Stomach (tissue), 9 donors: ENCODE results near the gene NFE2L2. TPM values are rescaled to one million over a fixed set of nuclear protein-coding genes. Genes with fewer than 3 reads are reported as not detected.

ENCODE experiments used
- DNase-seq, 2 donors: peaks; one replicate each; pipeline versions ENCODE4 v3.0.0 to v3.0.0-alpha.2; 2013 to 2019
- H3K27ac ChIP-seq, 5 donors: fragments of 200-600 bp in 4 of 5; sonication (generic) in 4 of 5; one replicate each; pipeline ENCODE4 v1.5.1; 2013 to 2019; ENCODE audit warnings: mild to moderate bottlenecking in 1 of 5, moderate library complexity in 1 of 5
- H3K27me3 ChIP-seq, 3 donors: fragments of 200-600 bp; sonication (generic); one replicate each; pipeline ENCODE4 v1.5.1; 2017 to 2019; ENCODE audit warnings: mixed run types in 1 of 3
- H3K36me3 ChIP-seq, 4 donors: fragments of 200-600 bp; sonication (generic); 1 replicate in 3 of 4; 2 replicates in 1 of 4; pipeline ENCODE4 v1.5.1; 2016 to 2019
- H3K4me1 ChIP-seq, 4 donors: fragments of 200-600 bp; sonication (generic); one replicate each; pipeline ENCODE4 v1.5.1; 2016 to 2019
- H3K4me3 ChIP-seq, 4 donors: fragments of 200-600 bp; sonication (generic) in 3 of 4; one replicate each; pipeline ENCODE4 v1.5.1; 2016 to 2019; ENCODE audit warnings: mild to moderate bottlenecking in 1 of 4
- H3K9me3 ChIP-seq, 4 donors: fragments of 200-600 bp; sonication (generic); one replicate each; pipeline ENCODE4 v1.5.1; 2016 to 2019
- EP300 ChIP-seq: sonication (generic); formaldehyde crosslinking; IDR thresholded peaks from one replicate; pipeline ENCODE4 v1.6.1; 2017; ENCODE audit warnings: antibody characterized with exemption
- POLR2A ChIP-seq, 4 donors: fragments of 450-650 bp; IDR thresholded peaks; one replicate each; pipeline ENCODE4 v1.6.1; 2016; ENCODE audit warnings: antibody characterized with exemption in 4 of 4, control low read depth in 2 of 4, mild to moderate bottlenecking in 1 of 4, moderate library complexity in 1 of 4
- POLR2AphosphoS5 ChIP-seq, 3 donors: sonication (generic); formaldehyde crosslinking; IDR thresholded peaks; one replicate each; pipeline ENCODE4 v1.6.1; 2016; ENCODE audit warnings: antibody characterized with exemption in 3 of 3
- WGBS, 5 donors: extraction: QIAGEN DNeasy Blood & Tissue Kit in 3 of 5; methylation state at CpG; one replicate each; pipeline versions ENCODE4 v1.1.5 to v1.1.7; 2013 to 2018; 5-methylcytosine and 5-hydroxymethylcytosine counted together
- intact Hi-C: fragments of 100-400 bp; cut with DNase I; formaldehyde crosslinking; loops from one replicate; pipeline ENCODE4 v1.15.1; 2023; ENCODE audit warnings: low total_unique reads
- polyA plus RNA-seq, 3 donors: library from polyadenylated mRNA; stranded (reverse); fragments of 200-250 nt; gene quantifications; one replicate each; pipeline ENCODE4 v1.2.3, GENCODE V29; 2013
- total RNA-seq, 5 donors: library from RNA; depleted of rRNA; stranded (reverse); fragments of >200 nt; gene quantifications; one replicate each; pipeline versions ENCODE4 v1.1.0 to v1.2.3, GENCODE V29; 2014 to 2016
- TF ChIP-seq, protein P1 (sequence below), 7 experiments: fragments of 450-650 bp in 4 of 7; fragments of 200-600 bp in 3 of 7; sonication (generic) in 3 of 7; IDR thresholded peaks; one replicate each; pipeline ENCODE4 v1.5.1; 2016 to 2019; ENCODE audit warnings: antibody characterized with exemption in 7 of 7, control low read depth in 2 of 7, mild to moderate bottlenecking in 1 of 7
- donor health status: healthy with polysubstance abuse.
- donor health status: Bipolar disorder and iron deficiency.
- donor health status: healthy.

Gene NFE2L2
- total and polyA plus RNA-seq, 8 donors = 37.1 to 223 (median 112) TPM

DNA sequence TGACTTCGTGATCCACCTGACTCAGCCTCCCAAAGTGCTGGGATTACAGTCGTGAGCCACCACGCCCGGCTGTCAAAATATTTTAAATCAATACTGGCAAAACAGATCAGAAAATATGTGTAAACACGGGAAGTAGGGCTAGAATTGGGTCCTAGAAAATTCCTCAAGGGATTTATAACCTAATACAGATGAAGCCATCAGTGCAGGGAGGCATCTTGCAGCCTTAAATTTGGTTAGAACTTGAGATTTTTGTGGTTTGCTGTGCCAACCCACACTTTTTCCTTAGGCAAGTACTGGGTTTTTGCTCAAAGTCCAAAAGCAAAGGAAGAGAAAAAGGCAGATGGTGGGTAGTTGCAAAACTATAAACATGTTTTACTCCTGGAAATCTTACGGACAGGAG lies 33.7 kb upstream of the NFE2L2 start:
- Histone ChIP-seq H3K27me3 (no peaks in the 10 kb centered on the region), H3K4me3 (no peak overlapping the region), H3K27ac (no peak overlapping the region), H3K36me3 (no peaks in the 10 kb centered on the region), H3K4me1 (peaks cover 7 to 16% (median 14%) of the 10 kb centered on the region in 4 donors), H3K9me3 (no peaks in the 10 kb centered on the region)
- intact Hi-C loops = loop anchor here (10.0 kb wide), 1 partner anchor 133 kb away; no protein-coding TSS in a partner anchor
- no peak for TF ChIP-seq EP300
- TF ChIP-seq, protein P1, sequence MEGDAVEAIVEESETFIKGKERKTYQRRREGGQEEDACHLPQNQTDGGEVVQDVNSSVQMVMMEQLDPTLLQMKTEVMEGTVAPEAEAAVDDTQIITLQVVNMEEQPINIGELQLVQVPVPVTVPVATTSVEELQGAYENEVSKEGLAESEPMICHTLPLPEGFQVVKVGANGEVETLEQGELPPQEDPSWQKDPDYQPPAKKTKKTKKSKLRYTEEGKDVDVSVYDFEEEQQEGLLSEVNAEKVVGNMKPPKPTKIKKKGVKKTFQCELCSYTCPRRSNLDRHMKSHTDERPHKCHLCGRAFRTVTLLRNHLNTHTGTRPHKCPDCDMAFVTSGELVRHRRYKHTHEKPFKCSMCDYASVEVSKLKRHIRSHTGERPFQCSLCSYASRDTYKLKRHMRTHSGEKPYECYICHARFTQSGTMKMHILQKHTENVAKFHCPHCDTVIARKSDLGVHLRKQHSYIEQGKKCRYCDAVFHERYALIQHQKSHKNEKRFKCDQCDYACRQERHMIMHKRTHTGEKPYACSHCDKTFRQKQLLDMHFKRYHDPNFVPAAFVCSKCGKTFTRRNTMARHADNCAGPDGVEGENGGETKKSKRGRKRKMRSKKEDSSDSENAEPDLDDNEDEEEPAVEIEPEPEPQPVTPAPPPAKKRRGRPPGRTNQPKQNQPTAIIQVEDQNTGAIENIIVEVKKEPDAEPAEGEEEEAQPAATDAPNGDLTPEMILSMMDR (IDR thresholded peaks at IDR 0.05) = no peak
- TF ChIP-seq POLR2A (IDR thresholded peaks at IDR 0.05) = no peak
- TF ChIP-seq POLR2AphosphoS5 (IDR thresholded peaks at IDR 0.05) = no peak
- no peak for DNase-seq
- 48 to 66% (median 51%) methylated on average over 6 of the region's 6 CpGs for WGBS, 5 donors

DNA sequence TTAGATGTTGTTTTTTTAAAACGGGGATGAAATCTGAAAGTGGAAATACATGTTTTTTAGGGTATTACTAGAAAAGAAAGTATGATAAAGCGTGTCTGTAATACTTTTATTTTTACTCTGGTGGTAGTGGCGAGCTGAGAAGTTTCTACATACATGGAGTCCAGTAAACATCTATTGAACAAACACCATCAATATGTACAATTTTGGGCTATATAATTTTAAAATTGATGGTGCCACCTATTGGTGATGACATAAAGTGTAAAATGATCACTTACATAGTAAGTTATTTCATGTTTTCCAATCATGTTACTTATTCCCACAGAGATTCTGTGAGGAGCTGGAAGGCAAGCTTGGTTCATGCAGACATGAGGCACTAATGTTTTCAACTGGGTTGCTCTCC lies 31.5 kb upstream of the NFE2L2 start:
- intact Hi-C loops = loop anchor here (10.0 kb wide), 1 partner anchor 131 kb away; no protein-coding TSS in a partner anchor
- WGBS, 5 donors = 11 to 28% (median 18%) methylated on average over 3 of the region's 3 CpGs
- H3K27ac ChIP-seq = peak overlapping the region in 3 of 5 donors; percentile 54 to 64 (median 60)

DNA sequence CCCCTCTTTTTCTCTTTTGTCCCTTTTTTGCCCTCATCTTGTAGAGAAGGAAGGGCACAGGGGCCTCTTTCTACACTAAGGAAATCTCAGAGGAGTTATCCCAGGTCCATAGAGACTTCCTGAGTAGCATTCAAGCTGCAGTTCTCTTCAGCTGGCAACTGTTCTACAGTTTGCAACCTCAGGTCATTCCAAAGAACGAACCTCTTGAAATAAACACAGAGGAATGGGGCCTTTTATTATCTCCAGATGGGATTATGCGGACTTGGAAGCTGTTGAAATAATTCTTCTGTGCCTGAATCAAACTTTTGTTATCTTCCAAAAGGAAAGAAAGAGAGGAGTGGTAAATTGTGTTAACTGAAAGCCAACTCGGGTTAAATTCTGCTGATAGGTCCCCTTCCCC lies 31.0 kb upstream of the NFE2L2 start:
- DNase-seq = peak in 1 of 2 donors; percentile 45
- Histone ChIP-seq H3K27ac (peak overlapping the region in 3 of 5 donors; percentile 54 to 64 (median 60)), H3K27me3 (no peaks in the 10 kb centered on the region), H3K36me3 (no peaks in the 10 kb centered on the region), H3K4me3 (no peak overlapping the region), H3K4me1 (peaks cover 7 to 16% (median 14%) of the 10 kb centered on the region in 4 donors), H3K9me3 (no peaks in the 10 kb centered on the region)
- intact Hi-C loops = loop anchor here (10.0 kb wide), 1 partner anchor 131 kb away; no protein-coding TSS in a partner anchor
- WGBS, 5 donors = 15 to 39% (median 21%) methylated on average over 3 of the region's 3 CpGs
- no peak for TF ChIP-seq POLR2A (IDR thresholded peaks at IDR 0.05)
- TF ChIP-seq, protein P1 (IDR thresholded peaks at IDR 0.05) = no peak
- TF ChIP-seq EP300 = no peak
- no peak for TF ChIP-seq POLR2AphosphoS5 (IDR thresholded peaks at IDR 0.05)

More for the DNA sequence above, 31.5 kb upstream of the NFE2L2 start:
- Histone ChIP-seq H3K4me1 (peaks cover 7 to 16% (median 14%) of the 10 kb centered on the region in 4 donors), H3K9me3 (no peaks in the 10 kb centered on the region), H3K36me3 (no peaks in the 10 kb centered on the region), H3K4me3 (no peak overlapping the region), H3K27me3 (no peaks in the 10 kb centered on the region)
- peak in 1 of 2 donors; percentile 48 for DNase-seq
- TF ChIP-seq, protein P1 (IDR thresholded peaks at IDR 0.05) = peak in 4 of 7 experiments; percentile 24 to 41 (median 36)
- no peak for TF ChIP-seq POLR2A (IDR thresholded peaks at IDR 0.05)

DNA sequence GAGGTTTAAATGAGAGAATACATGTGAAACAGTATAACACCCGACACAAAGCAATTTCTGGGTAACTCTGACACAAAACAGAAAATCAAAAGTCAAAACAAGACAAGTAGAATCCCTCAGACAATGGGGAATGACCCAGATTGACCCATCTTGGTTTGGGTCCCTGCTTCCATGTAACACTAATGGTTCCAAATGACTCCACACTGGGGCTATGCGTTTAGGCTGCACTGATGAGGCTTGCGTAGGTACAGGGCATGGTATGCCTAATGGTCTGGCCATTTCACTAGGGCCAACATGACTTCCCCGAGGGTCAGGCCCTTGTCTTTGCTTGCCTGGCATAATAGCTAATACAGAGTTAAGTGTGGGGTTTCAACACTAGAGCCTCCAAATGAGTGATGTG lies 27.2 kb upstream of the NFE2L2 start:
- H3K27me3 ChIP-seq = no peaks in the 10 kb centered on the region
- intact Hi-C loops = loop anchor here (10.0 kb wide), 1 partner anchor 127 kb away; no protein-coding TSS in a partner anchor
- no peak for DNase-seq
- no peak for TF ChIP-seq EP300
- no peak for TF ChIP-seq POLR2AphosphoS5 (IDR thresholded peaks at IDR 0.05)
- TF ChIP-seq, protein P1 (IDR thresholded peaks at IDR 0.05) = no peak
- TF ChIP-seq POLR2A (IDR thresholded peaks at IDR 0.05) = no peak
- no peaks in the 10 kb centered on the region for H3K9me3 ChIP-seq
- H3K27ac ChIP-seq = no peak overlapping the region
- H3K36me3 ChIP-seq = no peaks in the 10 kb centered on the region
- H3K4me1 ChIP-seq = peaks cover 7 to 16% (median 14%) of the 10 kb centered on the region in 4 donors
- no peak overlapping the region for H3K4me3 ChIP-seq
- WGBS, 5 donors = 90 to 98% (median 95%) methylated on average over 4 of the region's 4 CpGs
